ENCODE data around the gene ADCY7.
"Not testable (repeated sequence)": the region's sequence is repeated elsewhere in the genome, so short reads cannot be mapped to it uniquely, and the experiment has no call there.

The ADCY7 gene

GRCh38 chr16:50316102-50316847 is 49.9 kb downstream of the ADCY7 start:
- DNase-seq, result no peak

- DNase-seq, result no peak
Observed at GRCh38 chr16:50316848-50317630, 50.7 kb downstream of the ADCY7 start.

- DNase-seq, result no peak
Observed at GRCh38 chr16:50318796-50319578, 52.6 kb downstream of the ADCY7 start.

- DNase-seq, result no peak
Observed at GRCh38 chr16:50320310-50320709, 54.0 kb downstream of the ADCY7 start.

- no peak for DNase-seq
Observed at GRCh38 chr16:50322333-50322732, 56.0 kb downstream of the ADCY7 start.

GRCh38 chr16:50323335-50324011 is 57.1 kb downstream of the ADCY7 start:
- DNase-seq, result no peak

GRCh38 chr16:50324345-50324744 is 58.0 kb downstream of the ADCY7 start:
- no peak for DNase-seq

- DNase-seq, result no peak
Observed at GRCh38 chr16:50326264-50326663, 59.9 kb downstream of the ADCY7 start.

- no peak for DNase-seq
Observed at GRCh38 chr16:50326835-50327465, 60.6 kb downstream of the ADCY7 start.

- no peak for DNase-seq
Observed at GRCh38 chr16:50329446-50330189, 63.3 kb downstream of the ADCY7 start.

GRCh38 chr16:50331570-50331969 is 65.2 kb downstream of the ADCY7 start:
- DNase-seq, result no peak

- DNase-seq, result no peak
Observed at GRCh38 chr16:50332599-50332998, 66.2 kb downstream of the ADCY7 start.

GRCh38 chr16:50334106-50334975 is 68.0 kb downstream of the ADCY7 start:
- no peak for DNase-seq

GRCh38 chr16:50335196-50335958 is 69.0 kb downstream of the ADCY7 start:
- DNase-seq, result no peak

GRCh38 chr16:50336884-50337283 is 70.5 kb downstream of the ADCY7 start:
- no peak for DNase-seq

GRCh38 chr16:50338371-50339231 is 72.2 kb downstream of the ADCY7 start:
- DNase-seq, result no peak

- no peak for DNase-seq
Observed at GRCh38 chr16:50340578-50340977, 74.2 kb downstream of the ADCY7 start.

- not testable (repeated sequence) for DNase-seq
Observed at GRCh38 chr16:50343566-50343965, 77.2 kb downstream of the ADCY7 start.

GRCh38 chr16:50345210-50345609 is 78.9 kb downstream of the ADCY7 start:
- DNase-seq, result not testable (repeated sequence)

Data from NCI-H1092 (cell line).